Measurements from ENCODE around the gene TRAF5.
"Not testable (repeated sequence)": the region's sequence is repeated elsewhere in the genome, so short reads cannot be mapped to it uniquely, and the experiment has no call there.

The TRAF5 gene

DNA sequence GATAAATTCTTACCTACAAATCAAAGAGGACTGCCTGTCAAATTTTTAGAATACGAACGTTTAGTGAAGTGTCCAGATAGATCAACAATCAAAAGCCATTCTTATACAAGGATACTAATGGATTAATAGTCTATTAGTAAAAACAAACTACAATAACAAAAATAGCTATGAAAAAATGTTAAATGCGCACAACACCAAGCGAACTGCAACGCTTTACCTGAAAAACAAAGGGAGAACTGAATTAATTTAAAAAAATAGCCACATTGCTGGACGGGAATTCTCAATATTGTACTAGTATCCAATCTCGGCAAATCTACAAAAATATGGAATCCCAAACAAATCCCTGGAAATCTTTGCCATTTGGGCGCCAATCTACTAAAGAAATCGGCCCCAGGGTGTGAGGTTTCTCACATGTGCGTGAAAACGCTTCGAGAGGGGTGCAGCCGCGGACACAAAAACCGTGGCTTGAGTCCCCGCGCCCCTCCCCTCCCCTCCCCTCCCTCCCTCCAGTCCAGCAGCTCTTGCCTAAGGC is 55.6 kb downstream of the TRAF5 start:
- H3K4me1 Mint-ChIP-seq (ENCODE audit: low read depth in 2 of 2) = peaks cover 13 to 34% of the 10 kb centered on the region in 2 donors
- H3K27me3 Mint-ChIP-seq = no peaks in the 10 kb centered on the region
- H3K4me3 Mint-ChIP-seq = peak overlapping the region; percentile 94 to 95
- peaks cover 11% of the 10 kb centered on the region for H3K36me3 Mint-ChIP-seq (ENCODE audit: insufficient read depth)
- no peaks in the 10 kb centered on the region for H3K9me3 Mint-ChIP-seq
- ATAC-seq (replicated peaks) (no peak), DNase-seq (no peak)
- peak overlapping the region; percentile 97 to 99 for H3K27ac Mint-ChIP-seq

DNA sequence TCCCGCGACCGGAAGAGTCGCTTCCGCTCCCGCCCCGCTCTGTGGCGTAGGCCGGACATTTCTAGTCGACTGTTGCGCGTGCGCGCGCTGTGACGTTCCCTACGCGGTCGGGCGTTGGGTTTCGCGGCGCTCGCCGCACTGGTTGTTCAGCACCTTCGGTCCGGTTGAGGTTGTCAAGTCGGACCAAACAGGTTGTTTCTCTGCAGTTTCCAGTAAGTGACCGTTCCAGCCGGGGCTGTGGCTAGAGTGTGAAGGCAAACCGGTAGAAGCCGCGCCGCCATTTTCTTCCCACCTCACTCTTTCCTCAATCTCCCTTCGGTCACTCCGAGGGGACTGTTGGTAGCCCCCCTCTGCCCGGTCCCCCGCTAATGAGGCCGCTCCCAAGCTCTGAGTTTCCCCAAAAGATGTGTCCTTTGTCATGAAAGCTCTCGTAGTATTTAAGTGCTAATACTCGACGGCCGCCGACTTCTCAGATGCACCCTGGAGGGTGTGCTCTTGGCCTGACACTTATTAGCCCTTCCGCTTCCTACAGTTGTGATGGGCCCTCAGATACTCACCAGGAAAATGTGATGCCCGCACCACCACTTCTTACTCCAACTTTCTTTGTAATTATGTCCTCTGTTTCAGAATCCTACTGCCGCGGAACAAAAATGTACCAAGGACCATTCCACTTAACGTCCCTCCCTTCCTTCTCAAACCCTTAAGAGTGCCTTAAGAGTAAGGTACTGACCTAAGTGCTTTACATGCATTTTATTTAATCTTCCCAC is 56.3 kb downstream of the TRAF5 start:
- peak overlapping the region; percentile 97 to 99 for H3K27ac Mint-ChIP-seq
- no peaks in the 10 kb centered on the region for H3K9me3 Mint-ChIP-seq
- ATAC-seq (replicated peaks) (peak; percentile 88), DNase-seq (peak; percentile 49 to 56 (median 55))
- H3K36me3 Mint-ChIP-seq (ENCODE audit: insufficient read depth) = peaks cover 11% of the 10 kb centered on the region
- H3K4me1 Mint-ChIP-seq (ENCODE audit: low read depth in 2 of 2) = peaks cover 13 to 29% of the 10 kb centered on the region in 2 donors
- H3K4me3 Mint-ChIP-seq = peak overlapping the region; percentile 94 to 95
- no peaks in the 10 kb centered on the region for H3K27me3 Mint-ChIP-seq

DNA sequence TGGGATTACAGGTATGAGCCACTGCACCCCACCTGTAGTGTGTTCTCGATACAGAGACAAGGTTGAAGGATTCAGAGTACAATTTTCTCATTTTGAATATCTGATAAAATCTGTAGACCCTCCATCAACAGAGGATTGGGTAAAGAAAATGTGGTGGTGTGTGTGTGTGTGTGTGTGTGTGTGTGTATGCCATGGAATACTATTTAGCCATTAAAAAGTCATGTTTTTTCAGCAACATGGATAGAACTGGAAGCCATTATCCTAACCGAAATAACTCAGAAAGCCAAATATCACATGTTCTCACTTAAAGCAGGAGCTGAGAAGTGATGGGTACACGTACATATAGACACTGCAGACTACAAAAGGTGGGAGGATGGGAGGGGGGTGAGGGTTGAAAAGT is 57.9 kb downstream of the TRAF5 start:
- peaks cover 13 to 25% of the 10 kb centered on the region in 2 donors for H3K4me1 Mint-ChIP-seq (ENCODE audit: low read depth in 2 of 2)
- H3K9me3 Mint-ChIP-seq = no peaks in the 10 kb centered on the region
- no peak overlapping the region for H3K27ac Mint-ChIP-seq
- no peak overlapping the region for H3K4me3 Mint-ChIP-seq
- DNase-seq (no peak), ATAC-seq (replicated peaks) (no peak)
- H3K27me3 Mint-ChIP-seq = no peaks in the 10 kb centered on the region
- peaks cover 11% of the 10 kb centered on the region for H3K36me3 Mint-ChIP-seq (ENCODE audit: insufficient read depth)

DNA sequence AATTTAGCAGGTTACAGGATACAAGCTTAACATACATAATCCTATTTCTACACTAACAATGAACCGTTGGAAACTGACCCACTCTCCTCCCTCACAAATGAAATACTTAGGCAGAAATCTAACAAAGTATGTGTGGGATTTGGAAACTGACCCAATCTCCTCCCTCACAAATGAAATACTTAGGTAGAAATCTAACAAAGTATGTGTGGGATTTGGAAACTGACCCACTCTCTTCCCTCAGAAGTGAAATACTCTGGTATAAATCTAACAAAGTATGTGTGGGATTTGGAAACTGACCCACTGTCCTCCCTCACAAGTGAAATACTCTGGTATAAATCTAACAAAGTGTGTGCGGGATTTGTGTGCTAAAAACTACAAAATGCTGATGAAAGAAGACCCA is 60.3 kb downstream of the TRAF5 start:
- ATAC-seq (replicated peaks) (no peak), DNase-seq (no peak)
- peaks cover 6% of the 10 kb centered on the region for H3K36me3 Mint-ChIP-seq (ENCODE audit: insufficient read depth)
- peaks cover 8 to 18% of the 10 kb centered on the region in 2 donors for H3K4me1 Mint-ChIP-seq (ENCODE audit: low read depth in 2 of 2)
- no peak overlapping the region for H3K27ac Mint-ChIP-seq
- no peak overlapping the region for H3K4me3 Mint-ChIP-seq
- H3K9me3 Mint-ChIP-seq = no peaks in the 10 kb centered on the region
- H3K27me3 Mint-ChIP-seq = no peaks in the 10 kb centered on the region

DNA sequence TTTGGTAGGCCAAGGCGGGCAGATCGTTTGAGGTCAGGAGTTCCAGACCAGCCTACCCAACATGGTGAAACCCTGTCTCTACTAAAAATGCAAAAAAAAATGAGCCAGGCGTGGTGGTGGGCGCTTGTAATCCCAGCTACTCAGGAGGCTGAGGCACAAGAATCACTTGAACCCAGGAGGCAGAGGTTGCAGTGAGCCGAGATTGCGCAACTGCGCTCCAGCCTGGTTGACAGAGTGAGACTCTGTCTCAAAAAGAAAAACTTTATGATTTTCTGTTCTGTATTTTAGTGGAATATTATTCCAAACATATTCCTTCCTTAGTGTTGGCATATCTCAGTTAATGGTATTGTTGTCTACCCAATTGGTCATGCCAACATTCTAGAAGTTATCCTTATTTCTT is 64.2 kb downstream of the TRAF5 start:
- not testable (repeated sequence) for DNase-seq; H3K4me1 Mint-ChIP-seq (ENCODE audit: low read depth in 2 of 2); H3K36me3 Mint-ChIP-seq (ENCODE audit: insufficient read depth); H3K27ac Mint-ChIP-seq; H3K4me3 Mint-ChIP-seq; ATAC-seq (replicated peaks); H3K27me3 Mint-ChIP-seq; H3K9me3 Mint-ChIP-seq

DNA sequence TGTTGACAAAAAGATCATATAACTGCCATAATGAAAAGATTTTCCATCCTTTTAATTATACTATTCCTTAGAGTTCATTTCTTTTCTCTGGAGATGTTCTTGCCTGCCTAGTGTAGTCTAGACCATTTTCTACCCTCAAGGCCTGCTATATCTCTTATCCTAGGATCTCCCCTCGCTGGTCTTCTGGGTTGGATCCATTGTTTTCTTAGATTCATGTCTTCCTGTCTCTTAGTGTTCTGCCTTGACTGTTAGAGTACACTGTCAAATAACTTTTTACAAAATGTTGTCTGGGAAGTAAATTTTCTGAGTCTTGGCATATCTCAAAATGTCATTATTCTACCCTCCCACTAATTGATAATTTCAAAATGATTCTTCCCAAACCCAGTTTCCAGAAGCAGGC is 66.6 kb downstream of the TRAF5 start:
- H3K4me1 Mint-ChIP-seq (ENCODE audit: low read depth in 2 of 2) = no peaks in the 10 kb centered on the region
- no peak overlapping the region for H3K27ac Mint-ChIP-seq
- H3K9me3 Mint-ChIP-seq = no peaks in the 10 kb centered on the region
- no peaks in the 10 kb centered on the region for H3K27me3 Mint-ChIP-seq
- H3K36me3 Mint-ChIP-seq (ENCODE audit: insufficient read depth) = peaks cover 3% of the 10 kb centered on the region
- no peak overlapping the region for H3K4me3 Mint-ChIP-seq
- DNase-seq (no peak), ATAC-seq (replicated peaks) (no peak)

DNA sequence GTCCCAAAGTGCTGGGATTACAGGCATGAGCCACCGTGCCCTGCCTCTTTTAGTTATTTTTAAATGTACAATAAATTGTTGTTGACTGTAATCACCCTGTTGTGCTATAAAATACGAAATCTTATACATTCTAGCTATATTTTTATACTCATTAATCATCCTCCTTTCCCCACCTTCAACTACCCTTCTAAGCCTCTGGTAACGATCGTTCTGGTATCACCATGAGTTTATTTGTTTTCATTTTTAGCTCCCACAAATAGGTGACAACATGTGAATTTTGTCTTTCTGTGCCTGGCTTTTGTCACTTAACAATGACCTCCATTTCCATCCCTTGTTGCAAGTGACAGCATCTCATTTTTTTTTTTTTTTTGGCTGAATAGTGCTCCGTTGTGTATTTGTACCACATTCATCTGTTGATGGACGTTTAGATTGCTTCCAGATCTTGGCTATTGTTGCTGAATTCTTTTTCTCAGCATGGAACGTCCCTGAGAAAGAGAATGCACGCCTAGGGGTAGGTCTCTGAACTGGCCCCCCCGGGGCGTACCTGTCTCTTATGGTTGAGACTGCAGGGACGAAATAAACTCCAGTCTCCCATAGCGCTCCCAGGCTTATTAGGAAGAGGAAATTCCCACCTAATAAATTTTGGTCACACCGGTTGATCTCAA is 71.8 kb downstream of the TRAF5 start:
- ATAC-seq (replicated peaks); H3K9me3 Mint-ChIP-seq; H3K4me3 Mint-ChIP-seq; H3K4me1 Mint-ChIP-seq (ENCODE audit: low read depth in 2 of 2); H3K27ac Mint-ChIP-seq; H3K27me3 Mint-ChIP-seq; H3K36me3 Mint-ChIP-seq (ENCODE audit: insufficient read depth); DNase-seq: not testable (repeated sequence)

DNA sequence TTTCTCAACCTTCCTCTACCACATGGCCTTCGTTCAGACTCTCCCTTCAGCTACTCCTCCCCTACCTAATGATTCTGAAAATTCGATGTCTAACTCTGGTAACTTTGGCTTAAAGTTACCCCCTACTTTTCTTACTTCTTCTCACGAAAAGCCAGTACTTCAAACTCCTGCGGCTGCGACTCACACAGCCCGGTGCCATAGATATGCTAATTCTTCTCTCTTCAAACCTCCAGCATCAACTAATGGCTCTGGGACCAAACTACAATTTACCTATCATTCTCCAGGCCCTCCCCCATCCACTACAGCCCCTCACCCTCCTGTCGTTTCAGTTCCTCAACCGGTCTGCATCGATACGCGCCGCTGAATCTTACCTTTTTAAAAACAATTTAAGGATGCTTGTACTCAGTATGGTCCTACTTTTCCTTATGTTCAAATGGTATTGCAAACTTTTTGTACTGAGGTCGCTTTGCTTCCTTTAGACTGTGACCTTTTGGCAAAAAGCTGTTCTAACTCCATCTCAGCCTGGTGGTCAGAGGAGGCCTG is 73.3 kb downstream of the TRAF5 start:
- H3K36me3 Mint-ChIP-seq (ENCODE audit: insufficient read depth); H3K27me3 Mint-ChIP-seq; H3K4me1 Mint-ChIP-seq (ENCODE audit: low read depth in 2 of 2); H3K9me3 Mint-ChIP-seq; ATAC-seq (replicated peaks); H3K4me3 Mint-ChIP-seq; H3K27ac Mint-ChIP-seq; DNase-seq: not testable (repeated sequence)

DNA sequence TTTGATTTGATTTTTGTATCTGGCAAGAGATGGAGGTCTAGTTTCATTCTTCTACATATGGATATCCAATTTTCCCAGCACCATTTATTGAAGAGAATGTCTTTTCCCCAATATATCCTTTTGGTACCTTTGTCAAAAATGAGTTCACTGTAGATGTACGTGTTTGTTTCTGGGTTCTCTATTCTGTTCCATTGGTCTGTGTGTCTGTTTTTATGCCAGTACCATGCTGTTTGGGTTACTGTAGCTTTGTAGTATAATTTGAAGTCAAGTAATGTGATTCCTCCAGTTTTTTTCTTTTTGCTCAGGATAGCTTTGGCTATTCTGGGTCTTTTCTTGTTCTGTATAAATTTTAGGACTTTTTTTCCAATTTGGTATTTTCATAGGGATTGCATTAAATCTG is 75.1 kb downstream of the TRAF5 start:
- not testable (repeated sequence) for H3K27ac Mint-ChIP-seq; H3K9me3 Mint-ChIP-seq; H3K36me3 Mint-ChIP-seq (ENCODE audit: insufficient read depth); DNase-seq; H3K4me3 Mint-ChIP-seq; ATAC-seq (replicated peaks); H3K4me1 Mint-ChIP-seq (ENCODE audit: low read depth in 2 of 2); H3K27me3 Mint-ChIP-seq

DNA sequence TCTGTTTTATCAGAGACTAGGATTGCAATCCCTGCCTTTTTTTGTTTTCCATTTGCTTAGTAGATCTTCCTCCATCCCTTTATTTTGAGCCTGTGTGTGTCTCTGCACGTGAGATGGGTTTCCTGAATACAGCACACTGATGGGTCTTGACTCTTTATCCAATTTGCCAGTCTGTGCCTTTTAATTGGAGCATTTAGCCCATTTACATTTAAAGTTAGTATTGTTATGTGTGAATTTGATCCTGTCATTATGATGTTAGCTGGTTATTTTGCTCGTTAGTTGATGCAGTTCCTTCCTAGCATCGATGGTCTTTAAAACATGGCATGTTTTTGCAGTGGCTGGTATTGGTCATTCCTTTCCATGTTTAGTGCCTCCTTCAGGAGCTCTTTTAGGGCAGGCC is 79.5 kb downstream of the TRAF5 start:
- not testable (repeated sequence) for ATAC-seq (replicated peaks); H3K9me3 Mint-ChIP-seq; H3K27me3 Mint-ChIP-seq; H3K27ac Mint-ChIP-seq; DNase-seq; H3K4me3 Mint-ChIP-seq; H3K36me3 Mint-ChIP-seq (ENCODE audit: insufficient read depth)
- peaks cover 13 to 19% of the 10 kb centered on the region in 2 donors for H3K4me1 Mint-ChIP-seq (ENCODE audit: low read depth in 2 of 2)

DNA sequence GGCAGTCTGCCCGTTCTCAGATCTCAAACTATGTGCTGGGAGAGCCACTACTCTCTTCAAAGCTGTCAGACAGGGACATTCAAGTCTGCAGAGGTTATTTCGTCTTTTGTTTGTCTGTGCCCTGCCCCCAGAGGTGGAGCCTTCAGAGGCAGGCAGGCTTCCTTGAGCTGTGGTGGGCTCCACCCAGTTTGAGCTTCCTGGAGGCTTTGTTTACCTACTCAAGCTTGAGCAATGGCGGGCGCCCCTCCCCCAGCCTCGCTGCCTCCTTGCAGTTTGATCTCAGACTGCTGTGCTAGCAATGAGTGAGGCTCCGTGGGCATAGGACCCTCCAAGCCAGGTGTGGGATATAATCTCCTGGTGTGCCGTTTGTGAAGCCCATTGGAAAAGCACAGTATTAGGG is 81.1 kb downstream of the TRAF5 start:
- not testable (repeated sequence) for ATAC-seq (replicated peaks); H3K27me3 Mint-ChIP-seq; H3K36me3 Mint-ChIP-seq (ENCODE audit: insufficient read depth); H3K9me3 Mint-ChIP-seq
- Mint-ChIP-seq H3K27ac (peak overlapping the region; percentile 51 to 62), H3K4me1 (ENCODE audit: low read depth in 2 of 2) (peaks cover 13 to 19% of the 10 kb centered on the region in 2 donors), H3K4me3 (peak overlapping the region; percentile 64 to 70)
- DNase-seq = peak in 1 of 3 experiments; percentile 3

DNA sequence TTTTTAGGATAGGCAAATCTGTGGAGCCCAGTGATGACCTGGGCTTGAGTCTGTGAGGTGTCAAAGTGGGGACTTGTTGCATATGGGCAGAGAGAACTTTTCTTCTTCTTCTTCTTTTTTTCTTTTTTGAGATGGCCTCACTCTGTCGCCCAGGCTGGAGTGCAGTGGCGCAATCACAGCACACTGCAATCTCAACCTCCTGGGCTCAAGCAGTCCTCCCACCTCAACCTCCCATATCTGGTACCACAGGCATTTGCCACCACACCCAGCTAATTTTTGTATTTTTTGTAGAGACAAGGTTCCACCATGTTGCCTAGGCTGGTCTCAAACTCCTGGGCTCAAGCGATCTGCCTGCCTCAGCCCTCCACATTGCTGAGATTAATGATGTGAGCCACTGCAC is 85.0 kb downstream of the TRAF5 start:
- no peak for DNase-seq
- Mint-ChIP-seq H3K27ac (no peak overlapping the region), H3K9me3 (peaks cover 2 to 6% of the 10 kb centered on the region in 2 donors), H3K4me1 (ENCODE audit: low read depth in 2 of 2) (peaks cover 13 to 23% of the 10 kb centered on the region in 2 donors), H3K36me3 (ENCODE audit: insufficient read depth) (no peaks in the 10 kb centered on the region), H3K4me3 (no peak overlapping the region), H3K27me3 (no peaks in the 10 kb centered on the region)
- ATAC-seq (replicated peaks) = no peak

DNA sequence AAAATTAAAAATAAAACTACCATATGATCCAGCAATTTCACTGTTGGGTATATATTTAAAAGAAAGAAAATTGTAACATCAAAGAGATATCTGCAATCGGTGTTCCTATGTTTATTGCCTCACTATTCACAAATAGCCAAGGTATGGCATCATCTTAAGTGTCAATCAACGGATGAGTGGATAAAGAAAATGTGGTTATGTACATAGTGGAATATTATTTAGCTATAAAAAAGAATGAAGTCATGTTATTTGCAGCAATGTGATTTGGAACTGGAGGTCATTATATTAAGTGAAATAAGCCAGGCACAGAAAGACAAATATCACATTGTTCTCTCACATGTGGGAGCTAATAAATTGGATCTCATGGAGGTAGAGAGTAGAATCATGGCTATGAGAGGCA is 89.1 kb downstream of the TRAF5 start:
- H3K9me3 Mint-ChIP-seq = no peaks in the 10 kb centered on the region
- peak overlapping the region; percentile 2 to 89 for H3K27ac Mint-ChIP-seq
- H3K4me1 Mint-ChIP-seq (ENCODE audit: low read depth in 2 of 2) = peaks cover 9 to 21% of the 10 kb centered on the region in 2 donors
- no peak for ATAC-seq (replicated peaks)
- no peak for DNase-seq
- H3K36me3 Mint-ChIP-seq (ENCODE audit: insufficient read depth) = no peaks in the 10 kb centered on the region
- no peaks in the 10 kb centered on the region for H3K27me3 Mint-ChIP-seq
- H3K4me3 Mint-ChIP-seq = peak overlapping the region; percentile 33 to 67

DNA sequence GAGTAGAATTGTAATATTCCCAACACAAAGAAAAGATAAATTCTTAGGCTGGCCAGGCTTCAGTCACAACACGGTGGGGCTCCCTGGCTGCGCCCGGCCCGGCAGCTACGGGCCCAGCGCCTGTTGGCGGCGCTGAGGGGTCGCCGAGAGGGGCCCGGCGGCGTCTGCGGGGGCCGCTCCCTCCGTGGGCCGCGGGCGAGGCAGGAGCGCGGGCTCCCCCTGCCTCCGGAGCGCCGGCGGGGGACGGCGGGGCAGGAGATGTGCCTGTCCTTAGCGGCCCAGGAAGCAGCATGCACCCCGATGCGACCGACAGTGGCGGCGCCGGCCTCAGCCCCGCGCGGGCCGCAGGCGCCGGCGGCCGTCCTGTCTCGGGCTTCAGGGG is 89.6 kb downstream of the TRAF5 start:
- H3K36me3 Mint-ChIP-seq (ENCODE audit: insufficient read depth); H3K27me3 Mint-ChIP-seq; H3K9me3 Mint-ChIP-seq: not testable (repeated sequence)
- peak; percentile 15 to 29 (median 26) for DNase-seq
- ATAC-seq (replicated peaks) = peak; percentile 58
- Mint-ChIP-seq H3K27ac (peak overlapping the region; percentile 2 to 89), H3K4me3 (peak overlapping the region; percentile 33 to 67), H3K4me1 (ENCODE audit: low read depth in 2 of 2) (peaks cover 9 to 22% of the 10 kb centered on the region in 2 donors)
